GM12874 (cell line): ENCODE data around the gene COX7C.

ENCODE experiments used
- CTCF ChIP-seq: IDR thresholded peaks from 2 replicates; pipeline ENCODE4 v1.5.1; 2011; ENCODE audit warnings: low read depth, mild to moderate bottlenecking, control low read depth, low read length, moderate library complexity; ENCODE audit not compliant: insufficient read depth

COX7C gene, protein sequence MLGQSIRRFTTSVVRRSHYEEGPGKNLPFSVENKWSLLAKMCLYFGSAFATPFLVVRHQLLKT

DNA sequence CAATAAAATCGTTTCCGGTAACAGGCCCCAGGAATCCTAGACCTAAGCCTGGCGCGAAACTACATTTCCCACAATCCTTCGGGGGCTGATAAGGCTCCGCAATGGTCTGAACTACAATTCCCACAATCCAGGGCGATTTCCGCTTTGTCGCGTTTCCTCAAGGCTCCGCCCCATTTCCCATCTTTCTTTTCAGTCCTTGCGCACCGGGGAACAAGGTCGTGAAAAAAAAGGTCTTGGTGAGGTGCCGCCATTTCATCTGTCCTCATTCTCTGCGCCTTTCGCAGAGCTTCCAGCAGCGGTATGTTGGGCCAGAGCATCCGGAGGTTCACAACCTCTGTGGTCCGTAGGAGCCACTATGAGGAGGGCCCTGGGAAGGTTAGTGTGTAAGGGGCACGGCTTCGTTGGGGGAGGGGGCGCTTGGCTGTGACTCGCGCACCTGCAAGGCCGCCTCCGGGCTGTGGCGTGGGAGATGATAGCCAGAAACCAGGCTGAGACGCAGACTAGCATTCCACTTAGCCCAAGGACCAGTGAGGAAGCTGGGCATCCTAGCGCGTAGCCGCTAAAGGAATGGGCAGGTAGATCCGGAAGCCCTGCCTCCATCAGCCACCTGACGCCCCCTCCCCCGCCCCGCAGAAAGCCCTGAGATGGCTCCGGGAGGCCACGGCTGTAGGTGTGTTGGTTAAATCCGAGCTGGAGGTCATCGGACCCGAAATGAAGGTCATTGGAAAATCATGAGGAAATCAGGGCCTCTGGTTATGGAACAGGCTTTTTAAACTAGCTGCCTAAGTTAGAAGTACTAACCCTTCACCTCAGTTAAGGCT is at the start of gene COX7C:
Gene COX7C, plus strand, starts transcription at position 186 of the 821 bp plus-strand sequence. Its CDS starts 115 bp downstream, at position 301.
- TF ChIP-seq CTCF = no peak

GRCh38 chr5:86570427-86571083 is 47.2 kb upstream of the COX7C start:
- no peak for TF ChIP-seq CTCF

GRCh38 chr5:86572825-86573517 is 44.8 kb upstream of the COX7C start:
- no peak for TF ChIP-seq CTCF

DNA sequence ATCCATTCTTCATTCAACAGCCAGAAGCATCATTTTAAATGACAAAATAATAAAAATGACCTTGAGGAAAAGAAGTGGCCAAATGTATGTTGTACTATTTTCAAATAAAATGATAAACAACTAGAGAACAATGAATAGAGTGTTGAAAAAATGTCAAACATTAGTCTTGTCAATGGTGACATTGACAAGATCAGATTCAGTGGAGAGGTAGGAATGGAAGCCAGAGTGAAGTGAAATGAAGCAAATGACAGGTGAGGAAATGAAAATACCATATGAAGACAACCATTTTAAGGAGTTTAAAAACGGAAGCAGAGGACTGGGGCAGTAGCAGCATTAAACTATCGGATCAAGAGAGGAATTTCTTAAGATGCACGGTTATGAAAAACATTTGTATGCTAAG is 38.2 kb upstream of the COX7C start:
- TF ChIP-seq CTCF = no peak

DNA sequence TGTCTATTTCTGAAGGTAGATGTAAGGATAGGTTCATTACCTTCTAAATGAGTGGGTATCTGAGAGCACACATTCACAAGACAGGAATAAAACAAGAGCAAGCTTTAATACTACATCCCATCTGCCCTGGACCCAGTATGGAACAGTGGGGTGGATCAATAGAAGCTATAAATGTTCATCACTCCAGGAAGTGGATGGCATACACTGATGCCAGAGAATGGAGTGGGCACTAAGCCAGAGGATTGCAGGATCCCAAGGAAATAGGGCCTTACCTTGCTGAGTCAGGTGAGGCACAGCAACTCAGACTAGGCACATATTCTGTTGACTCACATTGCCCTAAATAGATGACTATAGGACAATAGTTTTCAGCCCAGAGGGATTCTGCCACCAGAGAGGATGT is 21.3 kb upstream of the COX7C start:
- TF ChIP-seq CTCF = no peak

DNA sequence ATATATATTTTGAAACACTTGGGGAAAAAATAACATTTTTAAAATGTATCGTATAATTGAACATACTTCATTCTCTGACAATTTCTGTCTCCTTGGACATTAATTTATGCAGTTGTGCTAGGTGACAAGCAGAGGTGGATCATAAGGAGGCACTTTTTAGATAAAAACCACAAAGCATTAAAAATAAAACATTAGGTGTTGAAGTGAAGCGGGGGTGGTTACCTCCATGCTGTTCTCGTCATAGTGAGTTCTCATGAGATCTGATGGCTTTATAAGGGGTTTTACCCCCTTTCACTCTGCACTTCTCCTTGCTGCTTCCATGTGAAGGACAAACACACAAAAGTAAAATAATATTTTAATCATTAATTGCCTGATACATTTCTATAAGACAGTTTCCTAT is 11.9 kb upstream of the COX7C start:
- TF ChIP-seq CTCF = no peak

- TF ChIP-seq CTCF = no peak
Observed at GRCh38 chr5:86613455-86613854, 4.3 kb upstream of the COX7C start.
